ENCODE results near the gene CBX1. TPM values are rescaled to one million over a fixed set of nuclear protein-coding genes. Genes with fewer than 3 reads are reported as not detected.

Gene CBX1
- total RNA-seq, 1 donor from 2014 or later, result 39.1 TPM

- no peaks in the 10 kb centered on the region for H3K27me3 ChIP-seq (ENCODE audit: control insufficient read depth in 3 of 3, insufficient read depth in 3 of 3, low read length in 3 of 3)
- H3K9ac ChIP-seq (ENCODE audit: low read depth in 1 of 3, low read length in 3 of 3), result no peak overlapping the region
- no peaks in the 10 kb centered on the region for H3K9me3 ChIP-seq (ENCODE audit: control insufficient read depth in 3 of 3, low read length in 3 of 3)
- no peak overlapping the region for H3K27ac ChIP-seq (ENCODE audit: low read depth, low read length)
- peaks cover 22 to 27% (median 23%) of the 10 kb centered on the region in 3 donors for H3K4me1 ChIP-seq (ENCODE audit: control insufficient read depth in 3 of 3, insufficient read depth in 3 of 3, low read length in 3 of 3)
- no peak overlapping the region for H3K4me3 ChIP-seq (ENCODE audit: low read length in 3 of 3)
- no peaks in the 10 kb centered on the region for H3K36me3 ChIP-seq (ENCODE audit: control insufficient read depth in 3 of 3, insufficient read depth in 3 of 3, low read length in 3 of 3)
Observed at GRCh38 chr17:48104440-48104839, 3.2 kb upstream of the CBX1 start.

GRCh38 chr17:48102798-48103715, 1.8 kb upstream of the CBX1 start:
- Histone ChIP-seq H3K9ac (ENCODE audit: low read depth in 1 of 3, low read length in 3 of 3) (no peak overlapping the region), H3K36me3 (ENCODE audit: control insufficient read depth in 3 of 3, insufficient read depth in 3 of 3, low read length in 3 of 3) (no peaks in the 10 kb centered on the region), H3K9me3 (ENCODE audit: control insufficient read depth in 3 of 3, low read length in 3 of 3) (no peaks in the 10 kb centered on the region), H3K4me3 (ENCODE audit: low read length in 3 of 3) (no peak overlapping the region), H3K4me1 (ENCODE audit: control insufficient read depth in 3 of 3, insufficient read depth in 3 of 3, low read length in 3 of 3) (peaks cover 13 to 19% (median 16%) of the 10 kb centered on the region in 3 donors), H3K27ac (ENCODE audit: low read depth, low read length) (no peak overlapping the region), H3K27me3 (ENCODE audit: control insufficient read depth in 3 of 3, insufficient read depth in 3 of 3, low read length in 3 of 3) (no peaks in the 10 kb centered on the region)

GRCh38 chr17:48102043-48102750, 919 bp upstream of the CBX1 start:
- no peaks in the 10 kb centered on the region for H3K36me3 ChIP-seq (ENCODE audit: control insufficient read depth in 3 of 3, insufficient read depth in 3 of 3, low read length in 3 of 3)
- no peaks in the 10 kb centered on the region for H3K27me3 ChIP-seq (ENCODE audit: control insufficient read depth in 3 of 3, insufficient read depth in 3 of 3, low read length in 3 of 3)
- no peak overlapping the region for H3K27ac ChIP-seq (ENCODE audit: low read depth, low read length)
- H3K9me3 ChIP-seq (ENCODE audit: control insufficient read depth in 3 of 3, low read length in 3 of 3), result no peaks in the 10 kb centered on the region
- H3K4me3 ChIP-seq (ENCODE audit: low read length in 3 of 3), result no peak overlapping the region
- peaks cover 11 to 21% (median 16%) of the 10 kb centered on the region in 3 donors for H3K4me1 ChIP-seq (ENCODE audit: control insufficient read depth in 3 of 3, insufficient read depth in 3 of 3, low read length in 3 of 3)
- H3K9ac ChIP-seq (ENCODE audit: low read depth in 1 of 3, low read length in 3 of 3), result no peak overlapping the region

GRCh38 chr17:48100591-48101011, 677 bp downstream of the CBX1 start:
- Histone ChIP-seq H3K9me3 (ENCODE audit: control insufficient read depth in 3 of 3, low read length in 3 of 3) (no peaks in the 10 kb centered on the region), H3K27ac (ENCODE audit: low read depth, low read length) (peak overlapping the region; percentile 76), H3K4me1 (ENCODE audit: control insufficient read depth in 3 of 3, insufficient read depth in 3 of 3, low read length in 3 of 3) (peaks cover 11 to 16% (median 12%) of the 10 kb centered on the region in 3 donors), H3K36me3 (ENCODE audit: control insufficient read depth in 3 of 3, insufficient read depth in 3 of 3, low read length in 3 of 3) (no peaks in the 10 kb centered on the region), H3K27me3 (ENCODE audit: control insufficient read depth in 3 of 3, insufficient read depth in 3 of 3, low read length in 3 of 3) (no peaks in the 10 kb centered on the region), H3K4me3 (ENCODE audit: low read length in 3 of 3) (peak overlapping the region; percentile 79 to 85 (median 85)), H3K9ac (ENCODE audit: low read depth in 1 of 3, low read length in 3 of 3) (peak overlapping the region; percentile 80 to 84 (median 82))

- Histone ChIP-seq H3K27me3 (ENCODE audit: control insufficient read depth in 3 of 3, insufficient read depth in 3 of 3, low read length in 3 of 3) (no peaks in the 10 kb centered on the region), H3K4me1 (ENCODE audit: control insufficient read depth in 3 of 3, insufficient read depth in 3 of 3, low read length in 3 of 3) (peaks cover 11 to 16% (median 12%) of the 10 kb centered on the region in 3 donors), H3K4me3 (ENCODE audit: low read length in 3 of 3) (peak overlapping the region; percentile 79 to 85 (median 85)), H3K9ac (ENCODE audit: low read depth in 1 of 3, low read length in 3 of 3) (peak overlapping the region in 2 of 3 donors; percentile 80 to 84), H3K9me3 (ENCODE audit: control insufficient read depth in 3 of 3, low read length in 3 of 3) (no peaks in the 10 kb centered on the region), H3K36me3 (ENCODE audit: control insufficient read depth in 3 of 3, insufficient read depth in 3 of 3, low read length in 3 of 3) (no peaks in the 10 kb centered on the region), H3K27ac (ENCODE audit: low read depth, low read length) (peak overlapping the region; percentile 76)
Observed at GRCh38 chr17:48100160-48100559, 1.1 kb downstream of the CBX1 start.

- H3K4me1 ChIP-seq (ENCODE audit: control insufficient read depth in 3 of 3, insufficient read depth in 3 of 3, low read length in 3 of 3), result peaks cover 6 to 12% (median 6%) of the 10 kb centered on the region in 3 donors
- peaks cover 0 to 5% (median 4%) of the 10 kb centered on the region in 3 donors for H3K36me3 ChIP-seq (ENCODE audit: control insufficient read depth in 3 of 3, insufficient read depth in 3 of 3, low read length in 3 of 3)
- H3K9ac ChIP-seq (ENCODE audit: low read depth in 1 of 3, low read length in 3 of 3), result no peak overlapping the region
- H3K27me3 ChIP-seq (ENCODE audit: control insufficient read depth in 3 of 3, insufficient read depth in 3 of 3, low read length in 3 of 3), result no peaks in the 10 kb centered on the region
- no peak overlapping the region for H3K4me3 ChIP-seq (ENCODE audit: low read length in 3 of 3)
- no peak overlapping the region for H3K27ac ChIP-seq (ENCODE audit: low read depth, low read length)
- no peaks in the 10 kb centered on the region for H3K9me3 ChIP-seq (ENCODE audit: control insufficient read depth in 3 of 3, low read length in 3 of 3)
Observed at GRCh38 chr17:48095611-48096010, 5.7 kb downstream of the CBX1 start.

GRCh38 chr17:48093341-48094045, 7.8 kb downstream of the CBX1 start:
- Histone ChIP-seq H3K9me3 (ENCODE audit: control insufficient read depth in 3 of 3, low read length in 3 of 3) (no peaks in the 10 kb centered on the region), H3K36me3 (ENCODE audit: control insufficient read depth in 3 of 3, insufficient read depth in 3 of 3, low read length in 3 of 3) (peaks cover 0 to 5% (median 4%) of the 10 kb centered on the region in 3 donors), H3K27ac (ENCODE audit: low read depth, low read length) (no peak overlapping the region), H3K4me1 (ENCODE audit: control insufficient read depth in 3 of 3, insufficient read depth in 3 of 3, low read length in 3 of 3) (peaks cover 0 to 5% (median 0%) of the 10 kb centered on the region in 3 donors), H3K9ac (ENCODE audit: low read depth in 1 of 3, low read length in 3 of 3) (no peak overlapping the region), H3K27me3 (ENCODE audit: control insufficient read depth in 3 of 3, insufficient read depth in 3 of 3, low read length in 3 of 3) (no peaks in the 10 kb centered on the region), H3K4me3 (ENCODE audit: low read length in 3 of 3) (no peak overlapping the region)

- H3K36me3 ChIP-seq (ENCODE audit: control insufficient read depth in 3 of 3, insufficient read depth in 3 of 3, low read length in 3 of 3), result no peaks in the 10 kb centered on the region
- H3K4me3 ChIP-seq (ENCODE audit: low read length in 3 of 3), result no peak overlapping the region
- H3K27ac ChIP-seq (ENCODE audit: low read depth, low read length), result no peak overlapping the region
- H3K9ac ChIP-seq (ENCODE audit: low read depth in 1 of 3, low read length in 3 of 3), result no peak overlapping the region
- H3K4me1 ChIP-seq (ENCODE audit: control insufficient read depth in 3 of 3, insufficient read depth in 3 of 3, low read length in 3 of 3), result peaks cover 0 to 11% (median 5%) of the 10 kb centered on the region in 3 donors
- no peaks in the 10 kb centered on the region for H3K9me3 ChIP-seq (ENCODE audit: control insufficient read depth in 3 of 3, low read length in 3 of 3)
- no peaks in the 10 kb centered on the region for H3K27me3 ChIP-seq (ENCODE audit: control insufficient read depth in 3 of 3, insufficient read depth in 3 of 3, low read length in 3 of 3)
Observed at GRCh38 chr17:48084932-48085331, 16.3 kb downstream of the CBX1 start.

GRCh38 chr17:48081858-48082257, 19.4 kb downstream of the CBX1 start:
- H3K4me1 ChIP-seq (ENCODE audit: control insufficient read depth in 3 of 3, insufficient read depth in 3 of 3, low read length in 3 of 3), result peaks cover 0 to 11% (median 5%) of the 10 kb centered on the region in 3 donors
- H3K27me3 ChIP-seq (ENCODE audit: control insufficient read depth in 3 of 3, insufficient read depth in 3 of 3, low read length in 3 of 3), result no peaks in the 10 kb centered on the region
- no peak overlapping the region for H3K27ac ChIP-seq (ENCODE audit: low read depth, low read length)
- H3K9ac ChIP-seq (ENCODE audit: low read depth in 1 of 3, low read length in 3 of 3), result no peak overlapping the region
- H3K4me3 ChIP-seq (ENCODE audit: low read length in 3 of 3), result no peak overlapping the region
- H3K9me3 ChIP-seq (ENCODE audit: control insufficient read depth in 3 of 3, low read length in 3 of 3), result no peaks in the 10 kb centered on the region
- peaks cover 0 to 1% (median under 1%) of the 10 kb centered on the region in 3 donors for H3K36me3 ChIP-seq (ENCODE audit: control insufficient read depth in 3 of 3, insufficient read depth in 3 of 3, low read length in 3 of 3)

Measured in skeletal muscle tissue (tissue), 4 donors.